ENCODE data around the gene AURKAIP1. TPM values are rescaled to one million over a fixed set of nuclear protein-coding genes. Genes with fewer than 3 reads are reported as not detected.

AURKAIP1 gene
- total and polyA plus RNA-seq, 2 of the 13 experiments (the other 11 are each of a cell fraction or from before 2014, with no cell fraction given) = 69.5 to 175 TPM

DNA sequence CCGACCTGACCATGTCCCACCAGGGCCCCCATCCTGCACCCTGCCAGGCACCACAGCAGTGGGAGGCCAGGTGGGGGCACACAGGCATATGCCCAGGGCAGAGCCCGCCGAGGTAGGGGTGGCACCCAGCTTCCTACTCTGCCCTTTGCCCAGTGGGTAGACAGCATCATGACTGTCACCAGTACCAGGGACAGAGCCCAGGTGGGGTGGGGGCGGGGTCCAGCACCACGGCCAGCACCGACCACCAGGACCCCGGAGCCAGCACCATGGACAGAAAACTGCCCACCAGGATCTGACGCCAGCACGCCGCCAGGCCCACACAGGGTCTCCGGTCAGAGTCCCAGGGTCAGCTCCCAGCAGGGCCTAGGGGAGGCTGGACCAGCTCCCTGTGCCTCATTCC, 40.2 kb downstream of the AURKAIP1 start (continued):
- TF ChIP-seq, protein P1, sequence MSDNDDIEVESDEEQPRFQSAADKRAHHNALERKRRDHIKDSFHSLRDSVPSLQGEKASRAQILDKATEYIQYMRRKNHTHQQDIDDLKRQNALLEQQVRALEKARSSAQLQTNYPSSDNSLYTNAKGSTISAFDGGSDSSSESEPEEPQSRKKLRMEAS (IDR thresholded peaks at IDR 0.05) = no peak
- TF ChIP-seq HOXA7 (CRISPR knock-in tag; IDR thresholded peaks at IDR 0.05) = no peak
- TF ChIP-seq HOXA3 (CRISPR knock-in tag; IDR thresholded peaks at IDR 0.05) = 0 out of 2 replicates have a peak, but pooled peaks have one; percentile 21
- TF ChIP-seq MBNL3 (CRISPR knock-in tag; conservative IDR thresholded peaks at IDR 0.05) = no peak
- TF ChIP-seq ZNF251 (CRISPR knock-in tag; IDR thresholded peaks at IDR 0.05) = no peak
- no peak for TF ChIP-seq ZNF850 (CRISPR knock-in tag; conservative IDR thresholded peaks at IDR 0.05)
- TF ChIP-seq ZNF720 (CRISPR knock-in tag; IDR thresholded peaks at IDR 0.05) = no peak; the same call in 1 of the 2 replicates
- no peak for TF ChIP-seq ATRX (CRISPR knock-in tag; IDR thresholded peaks at IDR 0.05; ENCODE audit: borderline replicate concordance)
- no peak for TF ChIP-seq JUNB (CRISPR knock-in tag; IDR thresholded peaks at IDR 0.05; ENCODE audit: borderline replicate concordance)
- TF ChIP-seq ARID4A (CRISPR knock-in tag; IDR thresholded peaks at IDR 0.05; ENCODE audit: borderline replicate concordance) = peak; percentile 47; the same call in 1 of the 2 replicates
- TF ChIP-seq KLF13 (CRISPR knock-in tag; IDR thresholded peaks at IDR 0.05) = no peak
- TF ChIP-seq TBX3 (IDR thresholded peaks at IDR 0.05; ENCODE audit: borderline replicate concordance) = no peak
- 0 out of 2 replicates have a peak, but pooled peaks have one; percentile 23 for TF ChIP-seq HMG20B (CRISPR knock-in tag; conservative IDR thresholded peaks at IDR 0.05)
- TF ChIP-seq RFX3 (CRISPR knock-in tag; IDR thresholded peaks at IDR 0.05) = no peak
- TF ChIP-seq POGZ (CRISPR knock-in tag; IDR thresholded peaks at IDR 0.05) = no peak
- no peak for TF ChIP-seq ZBTB14 (CRISPR knock-in tag; IDR thresholded peaks at IDR 0.05)
- TF ChIP-seq MEIS1 (CRISPR knock-in tag; IDR thresholded peaks at IDR 0.05; ENCODE audit: borderline replicate concordance) = peak; percentile 52; the same call in 1 of the 2 replicates
- no peak for TF ChIP-seq ZSCAN29 (CRISPR knock-in tag; conservative IDR thresholded peaks at IDR 0.05)
- peak; percentile 69; the same call in 1 of the 2 replicates for TF ChIP-seq ZNF788 (CRISPR knock-in tag; IDR thresholded peaks at IDR 0.05; ENCODE audit: borderline replicate concordance)
- TF ChIP-seq, protein P2, sequence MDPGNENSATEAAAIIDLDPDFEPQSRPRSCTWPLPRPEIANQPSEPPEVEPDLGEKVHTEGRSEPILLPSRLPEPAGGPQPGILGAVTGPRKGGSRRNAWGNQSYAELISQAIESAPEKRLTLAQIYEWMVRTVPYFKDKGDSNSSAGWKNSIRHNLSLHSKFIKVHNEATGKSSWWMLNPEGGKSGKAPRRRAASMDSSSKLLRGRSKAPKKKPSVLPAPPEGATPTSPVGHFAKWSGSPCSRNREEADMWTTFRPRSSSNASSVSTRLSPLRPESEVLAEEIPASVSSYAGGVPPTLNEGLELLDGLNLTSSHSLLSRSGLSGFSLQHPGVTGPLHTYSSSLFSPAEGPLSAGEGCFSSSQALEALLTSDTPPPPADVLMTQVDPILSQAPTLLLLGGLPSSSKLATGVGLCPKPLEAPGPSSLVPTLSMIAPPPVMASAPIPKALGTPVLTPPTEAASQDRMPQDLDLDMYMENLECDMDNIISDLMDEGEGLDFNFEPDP (CRISPR knock-in tag; conservative IDR thresholded peaks at IDR 0.05) = no peak
- peak; percentile 55; the same call in 1 of the 2 replicates for TF ChIP-seq ZC3H13 (CRISPR knock-in tag; IDR thresholded peaks at IDR 0.05)
- TF ChIP-seq KDM6A (CRISPR knock-in tag; IDR thresholded peaks at IDR 0.05; ENCODE audit: low read depth) = no peak
- TF ChIP-seq HNRNPK (IDR thresholded peaks at IDR 0.05; ENCODE audit: low read depth, low read length, poor library complexity, severe bottlenecking) = no peak
